Measurements from ENCODE around the gene ESRRG. TPM values are rescaled to one million over a fixed set of nuclear protein-coding genes. Genes with fewer than 3 reads are reported as not detected.

The ESRRG gene
- total and polyA plus RNA-seq, 2 donors (not counting 1 experiment from before 2014, with no cell fraction given): 0.06 TPM; not detected in 1

DNA sequence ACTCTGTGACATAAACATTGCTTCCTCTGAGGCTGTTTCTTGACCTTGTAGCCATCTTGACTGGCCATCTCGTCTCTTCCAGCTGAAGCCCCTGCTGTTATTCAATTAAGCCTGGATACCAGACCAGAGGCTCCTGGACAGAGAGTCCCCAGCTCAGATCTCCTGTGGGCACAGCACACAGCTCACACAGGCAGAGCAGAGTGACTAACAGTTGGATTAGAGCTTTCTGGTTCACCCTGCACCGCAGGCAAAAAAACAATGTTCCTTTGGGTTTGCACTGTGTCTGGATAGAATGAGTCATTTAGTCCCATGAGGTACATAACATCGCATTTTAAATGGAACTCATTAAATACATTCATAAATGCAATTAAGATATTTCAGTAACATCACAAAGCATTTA is 266.5 kb downstream of the ESRRG start:
- intact Hi-C loops (cut with micrococcal nuclease): no loop called here
- DNase-seq (no peak), ATAC-seq (ENCODE audit: low read depth) (no peak)
- no peak overlapping the region for H3K9ac ChIP-seq (ENCODE audit: low read length)
- 79% methylated on average over 1 of the region's 3 CpGs for WGBS (ENCODE audit: insufficient coverage)
- H3K4me1 ChIP-seq (ENCODE audit: control insufficient read depth in 2 of 2, insufficient read depth in 2 of 2, low read length in 2 of 2): no peaks in the 10 kb centered on the region
- ChIA-PET CTCF (no interaction called here), POLR2A (no interaction called here)
- H3K4me1 Mint-ChIP-seq: no peaks in the 10 kb centered on the region
- H3K36me3 ChIP-seq (replicated peaks in 1 of 2; ENCODE audit: control extremely low read depth in 1 of 2, control insufficient read depth in 1 of 2, extremely low read depth in 1 of 2, insufficient read depth in 2 of 2, low read length in 1 of 2): no peaks in the 10 kb centered on the region
- H3K4me3 Mint-ChIP-seq: no peak overlapping the region
- no peak overlapping the region for H3K4me2 ChIP-seq (replicated peaks; ENCODE audit: low read depth, low read length, poor library complexity, severe bottlenecking)
- no peaks in the 10 kb centered on the region for H3K27me3 ChIP-seq (replicated peaks in 1 of 4; ENCODE audit: control extremely low read depth in 1 of 4, control insufficient read depth in 3 of 4, insufficient read depth in 4 of 4, low read length in 3 of 4)
- no peak for TF ChIP-seq EZH2 (IDR thresholded peaks at IDR 0.05; ENCODE audit: borderline replicate concordance, insufficient read depth, low read depth, low read length, poor library complexity, severe bottlenecking)
- TF ChIP-seq, protein P1, sequence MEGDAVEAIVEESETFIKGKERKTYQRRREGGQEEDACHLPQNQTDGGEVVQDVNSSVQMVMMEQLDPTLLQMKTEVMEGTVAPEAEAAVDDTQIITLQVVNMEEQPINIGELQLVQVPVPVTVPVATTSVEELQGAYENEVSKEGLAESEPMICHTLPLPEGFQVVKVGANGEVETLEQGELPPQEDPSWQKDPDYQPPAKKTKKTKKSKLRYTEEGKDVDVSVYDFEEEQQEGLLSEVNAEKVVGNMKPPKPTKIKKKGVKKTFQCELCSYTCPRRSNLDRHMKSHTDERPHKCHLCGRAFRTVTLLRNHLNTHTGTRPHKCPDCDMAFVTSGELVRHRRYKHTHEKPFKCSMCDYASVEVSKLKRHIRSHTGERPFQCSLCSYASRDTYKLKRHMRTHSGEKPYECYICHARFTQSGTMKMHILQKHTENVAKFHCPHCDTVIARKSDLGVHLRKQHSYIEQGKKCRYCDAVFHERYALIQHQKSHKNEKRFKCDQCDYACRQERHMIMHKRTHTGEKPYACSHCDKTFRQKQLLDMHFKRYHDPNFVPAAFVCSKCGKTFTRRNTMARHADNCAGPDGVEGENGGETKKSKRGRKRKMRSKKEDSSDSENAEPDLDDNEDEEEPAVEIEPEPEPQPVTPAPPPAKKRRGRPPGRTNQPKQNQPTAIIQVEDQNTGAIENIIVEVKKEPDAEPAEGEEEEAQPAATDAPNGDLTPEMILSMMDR (IDR thresholded peaks at IDR 0.05): no peak
- H4K20me1 ChIP-seq (ENCODE audit: control insufficient read depth, insufficient read depth, low read length, poor library complexity, severe bottlenecking): no peaks in the 10 kb centered on the region
- H3K9me3 Mint-ChIP-seq (ENCODE audit: insufficient read depth): no peaks in the 10 kb centered on the region
- H3K27ac Mint-ChIP-seq: no peak overlapping the region
- no peak overlapping the region for H2AFZ ChIP-seq (ENCODE audit: insufficient read depth, low read depth, low read length, poor library complexity, severe bottlenecking)
- no peaks in the 10 kb centered on the region for H3K9me3 ChIP-seq (ENCODE audit: control extremely low read depth in 1 of 3, control insufficient read depth in 2 of 3, insufficient read depth in 1 of 3, low read length in 2 of 3)
- no peaks in the 10 kb centered on the region for H3K27me3 Mint-ChIP-seq
- no peak overlapping the region for H3K27ac ChIP-seq (ENCODE audit: low read length in 2 of 2)
- H3K79me2 ChIP-seq (ENCODE audit: control insufficient read depth, insufficient read depth, low read length): no peaks in the 10 kb centered on the region
- H3K4me3 ChIP-seq (ENCODE audit: control extremely low read depth in 1 of 5, extremely low read depth in 1 of 5, insufficient read depth in 1 of 5, low read depth in 2 of 5, low read length in 4 of 5): no peak overlapping the region

GRCh38 chr1:216453777-216454176 is 269.5 kb downstream of the ESRRG start:
- Histone ChIP-seq H2AFZ (ENCODE audit: insufficient read depth, low read depth, low read length, poor library complexity, severe bottlenecking) (no peak overlapping the region), H3K27ac (ENCODE audit: low read length in 2 of 2) (no peak overlapping the region), H4K20me1 (ENCODE audit: control insufficient read depth, insufficient read depth, low read length, poor library complexity, severe bottlenecking) (no peaks in the 10 kb centered on the region), H3K9ac (ENCODE audit: low read length) (no peak overlapping the region), H3K4me3 (ENCODE audit: control extremely low read depth in 1 of 5, extremely low read depth in 1 of 5, insufficient read depth in 1 of 5, low read depth in 2 of 5, low read length in 4 of 5) (no peak overlapping the region), H3K4me2 (replicated peaks; ENCODE audit: low read depth, low read length, poor library complexity, severe bottlenecking) (no peak overlapping the region), H3K9me3 (ENCODE audit: control extremely low read depth in 1 of 3, control insufficient read depth in 2 of 3, insufficient read depth in 1 of 3, low read length in 2 of 3) (no peaks in the 10 kb centered on the region), H3K36me3 (replicated peaks in 1 of 2; ENCODE audit: control extremely low read depth in 1 of 2, control insufficient read depth in 1 of 2, extremely low read depth in 1 of 2, insufficient read depth in 2 of 2, low read length in 1 of 2) (no peaks in the 10 kb centered on the region), H3K27me3 (replicated peaks in 1 of 4; ENCODE audit: control extremely low read depth in 1 of 4, control insufficient read depth in 3 of 4, insufficient read depth in 4 of 4, low read length in 3 of 4) (no peaks in the 10 kb centered on the region), H3K79me2 (ENCODE audit: control insufficient read depth, insufficient read depth, low read length) (no peaks in the 10 kb centered on the region), H3K4me1 (ENCODE audit: control insufficient read depth in 2 of 2, insufficient read depth in 2 of 2, low read length in 2 of 2) (no peaks in the 10 kb centered on the region)
- Mint-ChIP-seq H3K27ac (no peak overlapping the region), H3K27me3 (no peaks in the 10 kb centered on the region), H3K4me1 (no peaks in the 10 kb centered on the region), H3K4me3 (no peak overlapping the region), H3K9me3 (ENCODE audit: insufficient read depth) (no peaks in the 10 kb centered on the region)
- WGBS (ENCODE audit: insufficient coverage): 75% methylated on average over 1 of the region's 2 CpGs
- ChIA-PET CTCF (no interaction called here), POLR2A (no interaction called here)
- intact Hi-C loops (cut with micrococcal nuclease): no loop called here
- TF ChIP-seq, protein P1 (IDR thresholded peaks at IDR 0.05): no peak
- TF ChIP-seq EZH2 (IDR thresholded peaks at IDR 0.05; ENCODE audit: borderline replicate concordance, insufficient read depth, low read depth, low read length, poor library complexity, severe bottlenecking): no peak
- ATAC-seq (ENCODE audit: low read depth) (no peak), DNase-seq (no peak)
